Skeletal muscle satellite cell (primary cell): Measurements from ENCODE around the gene YTHDC1.

ENCODE experiments used
- H3K27me3 ChIP-seq: 2 replicates; pipeline ENCODE4 v1.7.0; 2013; ENCODE audit warnings: low read length; ENCODE audit not compliant: control insufficient read depth, insufficient read depth
- H3K36me3 ChIP-seq: 2 replicates; pipeline ENCODE4 v1.7.0; 2013; ENCODE audit warnings: mild to moderate bottlenecking, control low read depth, low read length; ENCODE audit not compliant: insufficient read depth
- H3K4me1 ChIP-seq: 2 replicates; pipeline ENCODE4 v1.7.0; 2013; ENCODE audit warnings: low read length; ENCODE audit not compliant: control insufficient read depth, insufficient read depth
- H3K4me2 ChIP-seq: 2 replicates; pipeline ENCODE4 v1.7.0; 2013; ENCODE audit warnings: mild to moderate bottlenecking, low read length
- H3K4me3 ChIP-seq: 2 replicates; pipeline ENCODE4 v1.7.0; 2013; ENCODE audit warnings: low read length
- H3K9ac ChIP-seq: 2 replicates; pipeline ENCODE4 v1.7.0; 2013; ENCODE audit warnings: mild to moderate bottlenecking, low read depth, low read length, moderate library complexity
- H3K9me3 ChIP-seq: replicated peaks from 2 replicates; pipeline ENCODE4 v1.7.0; 2013; ENCODE audit warnings: mild to moderate bottlenecking, control low read depth, low read length

Gene YTHDC1

DNA sequence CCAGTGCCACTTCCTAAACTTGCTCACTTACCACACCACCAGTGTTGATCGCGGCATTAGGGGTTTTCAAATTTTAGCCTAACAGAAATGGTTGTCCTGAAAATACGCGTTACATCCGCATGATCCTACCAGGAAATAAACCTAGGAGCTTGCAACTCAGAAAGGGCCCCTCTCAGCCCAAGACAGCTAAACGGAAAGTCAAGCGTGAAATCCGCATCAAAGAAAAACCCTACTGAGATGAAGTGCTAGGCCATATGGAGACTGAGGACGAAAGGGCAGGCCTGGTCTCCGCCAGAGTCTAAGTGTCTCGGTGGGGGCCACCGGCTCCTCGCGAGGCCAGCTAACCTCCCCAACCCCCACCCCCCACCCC lies 626 bp downstream of the YTHDC1 start:
- Histone ChIP-seq H3K4me3 (peak overlapping the region; percentile 84), H3K4me1 (peaks cover 17% of the 10 kb centered on the region), H3K36me3 (peaks cover 4% of the 10 kb centered on the region), H3K9me3 (no peaks in the 10 kb centered on the region), H3K27me3 (no peaks in the 10 kb centered on the region), H3K9ac (peak overlapping the region; percentile 97), H3K4me2 (peak overlapping the region; percentile 83)

DNA sequence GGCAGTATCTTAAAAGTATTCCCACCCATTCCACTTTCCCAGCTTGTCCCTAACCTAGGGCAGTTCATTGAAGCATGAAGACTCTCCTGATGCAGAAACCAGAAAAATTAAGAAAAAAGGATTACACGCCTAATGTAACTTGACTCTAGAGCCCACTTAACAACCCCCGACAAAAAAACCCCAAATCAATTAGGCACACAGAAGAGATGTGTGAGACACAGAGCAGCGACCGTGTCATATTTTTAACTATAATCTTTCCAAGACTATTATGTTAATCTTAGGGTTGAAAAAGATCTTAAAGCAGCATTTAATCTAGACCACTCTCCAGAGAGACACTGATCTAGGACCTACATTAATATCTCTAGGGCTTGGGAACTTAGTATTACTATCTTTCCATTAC lies 1.3 kb downstream of the YTHDC1 start:
- no peaks in the 10 kb centered on the region for H3K9me3 ChIP-seq

DNA sequence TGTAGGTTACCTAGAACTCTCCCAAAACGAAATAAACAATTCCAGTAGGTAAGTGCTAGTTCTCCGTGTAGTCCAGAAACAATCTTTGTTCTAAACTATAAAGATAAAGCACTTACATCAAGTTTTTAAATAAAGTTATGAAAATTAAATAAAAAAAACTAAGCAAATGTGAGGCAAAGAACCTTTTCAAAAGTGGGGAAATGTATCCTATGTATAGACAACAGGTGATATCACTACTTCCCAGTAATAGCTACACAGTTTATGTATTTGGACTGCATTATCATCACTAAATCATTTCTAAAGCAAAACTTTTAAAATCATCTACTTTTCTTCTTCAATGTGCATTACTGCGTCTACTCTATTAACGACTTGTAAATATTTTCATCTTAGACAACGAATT lies 2.0 kb downstream of the YTHDC1 start:
- Histone ChIP-seq H3K4me3 (peak overlapping the region; percentile 84), H3K36me3 (peaks cover 4% of the 10 kb centered on the region), H3K4me2 (peak overlapping the region; percentile 83), H3K27me3 (no peaks in the 10 kb centered on the region), H3K9me3 (no peaks in the 10 kb centered on the region), H3K4me1 (peaks cover 17% of the 10 kb centered on the region), H3K9ac (peak overlapping the region; percentile 97)

More for the DNA sequence above, 1.3 kb downstream of the YTHDC1 start:
- Histone ChIP-seq H3K36me3 (peaks cover 4% of the 10 kb centered on the region), H3K4me3 (peak overlapping the region; percentile 84), H3K4me1 (peaks cover 17% of the 10 kb centered on the region), H3K4me2 (peak overlapping the region; percentile 83), H3K9ac (peak overlapping the region; percentile 97), H3K27me3 (no peaks in the 10 kb centered on the region)

DNA sequence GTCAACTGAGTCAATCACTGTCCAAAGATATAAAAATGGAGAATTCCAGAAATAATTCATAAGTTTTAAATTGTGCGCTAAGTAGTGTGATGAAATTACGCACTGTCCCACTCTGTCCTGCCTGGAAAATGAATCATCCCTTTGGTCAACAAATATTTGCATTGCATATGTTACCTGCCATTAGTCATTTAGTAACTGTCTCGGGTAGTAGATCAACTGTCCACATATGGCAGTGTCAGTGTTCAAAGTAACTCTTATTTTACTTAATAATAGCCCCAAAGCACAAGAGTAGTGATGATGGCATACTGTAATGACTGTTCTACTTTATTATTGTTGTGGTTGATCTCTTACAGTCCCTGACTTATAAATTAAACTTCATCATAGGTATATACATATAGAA lies 3.4 kb downstream of the YTHDC1 start:
- Histone ChIP-seq H3K27me3 (no peaks in the 10 kb centered on the region), H3K4me3 (peak overlapping the region; percentile 84), H3K4me1 (peaks cover 30% of the 10 kb centered on the region), H3K4me2 (peak overlapping the region; percentile 83), H3K36me3 (peaks cover 4% of the 10 kb centered on the region), H3K9ac (no peak overlapping the region), H3K9me3 (no peaks in the 10 kb centered on the region)

DNA sequence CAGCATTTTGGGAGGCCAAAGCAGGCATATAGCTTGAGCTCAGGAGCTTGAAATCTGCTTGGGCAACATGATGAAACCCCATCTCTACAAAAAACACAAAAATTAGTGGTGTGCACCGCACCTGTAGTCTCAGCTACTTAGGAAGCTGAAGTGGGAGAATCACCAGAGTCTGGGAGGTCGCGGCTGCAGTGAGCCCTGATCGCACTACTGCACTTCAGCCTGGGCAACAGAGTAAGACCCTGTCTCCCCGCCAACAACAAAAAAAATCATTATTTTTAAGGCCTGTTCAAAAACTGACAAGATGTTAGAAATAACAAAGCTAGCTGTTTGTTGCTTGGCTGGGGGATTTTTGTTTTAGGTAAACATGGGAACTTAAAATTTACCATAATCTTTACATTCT lies 5.1 kb downstream of the YTHDC1 start:
- no peak overlapping the region for H3K4me2 ChIP-seq
- H3K9ac ChIP-seq, result no peak overlapping the region
- H3K27me3 ChIP-seq, result no peaks in the 10 kb centered on the region
- no peak overlapping the region for H3K4me3 ChIP-seq
- H3K36me3 ChIP-seq, result peaks cover 4% of the 10 kb centered on the region
- no peaks in the 10 kb centered on the region for H3K9me3 ChIP-seq
- H3K4me1 ChIP-seq, result peaks cover 31% of the 10 kb centered on the region

DNA sequence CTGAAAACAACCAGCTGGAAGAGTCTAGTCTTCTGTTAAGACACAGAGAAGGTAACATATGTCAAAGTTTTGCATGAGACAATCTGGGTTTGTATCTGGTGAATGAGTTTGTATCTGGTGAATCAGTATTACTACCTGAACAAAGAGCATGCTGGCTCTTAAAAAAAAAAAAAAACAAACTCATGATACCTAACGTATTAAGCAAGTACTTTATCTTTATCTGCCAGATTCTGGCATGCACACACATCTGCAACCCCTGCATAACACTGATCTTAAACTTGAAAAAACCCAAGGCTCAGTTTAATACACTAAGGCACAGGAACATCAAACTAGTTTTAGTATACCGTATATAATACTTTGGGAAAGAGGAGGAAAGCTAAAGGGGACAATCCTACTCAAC lies 5.8 kb downstream of the YTHDC1 start:
- H3K4me2 ChIP-seq, result peak overlapping the region; percentile 14
- H3K9ac ChIP-seq, result no peak overlapping the region
- peaks cover 4% of the 10 kb centered on the region for H3K36me3 ChIP-seq
- no peak overlapping the region for H3K4me3 ChIP-seq
- no peaks in the 10 kb centered on the region for H3K9me3 ChIP-seq
- no peaks in the 10 kb centered on the region for H3K27me3 ChIP-seq
- H3K4me1 ChIP-seq, result peaks cover 33% of the 10 kb centered on the region

DNA sequence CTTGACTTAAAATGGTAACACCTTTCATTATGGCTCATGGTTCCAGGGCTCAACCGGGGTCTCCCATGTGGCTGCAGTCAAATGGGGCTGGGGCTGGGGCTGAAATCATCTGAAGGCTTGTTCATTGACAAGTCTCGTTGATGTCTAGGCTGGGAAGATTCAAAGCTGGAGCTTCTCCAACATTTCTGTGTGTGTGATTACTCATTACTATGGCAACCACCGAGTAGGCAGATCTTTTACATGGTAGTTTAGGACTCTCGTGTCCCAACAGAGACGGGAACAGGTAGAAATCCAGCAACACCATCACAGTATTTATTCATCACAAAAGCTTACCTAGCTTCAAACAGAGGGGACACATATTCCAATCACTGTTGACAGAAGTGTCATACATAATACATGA lies 7.8 kb downstream of the YTHDC1 start:
- H3K9ac ChIP-seq, result no peak overlapping the region
- H3K27me3 ChIP-seq, result no peaks in the 10 kb centered on the region
- H3K4me1 ChIP-seq, result peaks cover 29% of the 10 kb centered on the region
- H3K4me2 ChIP-seq, result no peak overlapping the region
- H3K36me3 ChIP-seq, result peaks cover 11% of the 10 kb centered on the region
- no peak overlapping the region for H3K4me3 ChIP-seq
- no peaks in the 10 kb centered on the region for H3K9me3 ChIP-seq

DNA sequence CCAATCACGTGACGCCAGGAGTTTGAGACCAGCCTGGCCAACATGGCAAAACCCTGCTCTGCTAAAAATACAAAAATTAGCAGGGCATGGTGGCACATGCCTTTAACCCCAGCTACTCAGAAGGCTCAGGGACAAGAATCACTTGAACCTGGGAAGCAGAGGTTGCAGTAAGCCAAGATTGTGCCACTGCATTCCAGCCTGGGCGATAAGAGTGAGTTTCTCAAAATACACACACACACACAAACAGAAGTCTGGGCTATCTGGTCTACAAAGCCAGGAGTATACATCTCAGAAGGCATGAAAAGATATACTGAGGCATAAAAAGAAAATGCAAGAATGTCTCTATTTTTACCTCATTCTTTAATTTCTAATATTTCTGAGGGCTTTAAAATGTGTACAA lies 11.3 kb downstream of the YTHDC1 start:
- H3K4me1 ChIP-seq, result peaks cover 20% of the 10 kb centered on the region

DNA sequence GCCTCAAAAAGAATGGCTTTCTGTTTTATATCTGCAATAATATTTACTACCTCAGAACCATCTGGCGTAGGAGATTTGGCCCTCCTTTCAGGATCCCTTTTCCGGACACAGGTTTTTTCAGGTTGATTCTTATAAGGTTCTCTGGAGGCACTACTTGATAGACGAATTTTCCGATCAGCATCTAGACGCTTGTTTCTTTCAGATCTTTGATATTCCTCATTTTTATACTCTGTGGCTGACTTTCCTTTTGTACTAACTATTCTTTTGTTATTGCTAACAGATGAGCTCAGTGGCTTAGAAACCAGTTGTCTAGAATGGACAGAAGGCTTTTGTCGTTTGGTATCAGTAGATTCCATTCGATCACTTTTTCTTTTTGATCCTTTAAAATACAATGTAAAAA lies 12.4 kb downstream of the YTHDC1 start:
- no peak overlapping the region for H3K4me2 ChIP-seq
- no peaks in the 10 kb centered on the region for H3K9me3 ChIP-seq

More for the DNA sequence above, 11.3 kb downstream of the YTHDC1 start:
- Histone ChIP-seq H3K4me3 (no peak overlapping the region), H3K4me2 (no peak overlapping the region), H3K9ac (no peak overlapping the region), H3K9me3 (no peaks in the 10 kb centered on the region), H3K27me3 (no peaks in the 10 kb centered on the region), H3K36me3 (peaks cover 29% of the 10 kb centered on the region)

DNA sequence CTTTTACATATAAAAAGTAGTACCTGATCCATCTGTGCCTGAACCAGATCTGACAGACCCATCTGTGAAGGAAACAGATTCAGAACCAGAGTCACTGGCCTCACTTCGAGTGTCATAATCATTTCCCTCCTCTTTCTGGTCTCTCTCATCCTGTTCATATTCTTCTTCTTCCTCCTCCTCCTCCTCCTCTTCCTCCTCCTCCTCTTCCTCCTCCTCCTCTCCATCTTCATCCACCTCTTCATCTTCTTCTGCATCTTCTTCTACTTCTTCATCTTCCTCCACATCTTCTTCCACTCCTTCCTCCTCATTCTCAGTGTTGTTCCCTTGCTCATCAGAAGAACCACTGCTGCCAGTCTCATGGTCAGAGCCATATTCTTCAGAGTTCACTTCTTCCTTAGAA lies 12.9 kb downstream of the YTHDC1 start:
- H3K9ac ChIP-seq, result no peak overlapping the region
- peaks cover 40% of the 10 kb centered on the region for H3K36me3 ChIP-seq
- H3K4me2 ChIP-seq, result no peak overlapping the region
- H3K27me3 ChIP-seq, result no peaks in the 10 kb centered on the region
- H3K9me3 ChIP-seq, result no peaks in the 10 kb centered on the region
- H3K4me1 ChIP-seq, result peaks cover 12% of the 10 kb centered on the region
- H3K4me3 ChIP-seq, result no peak overlapping the region

More for the DNA sequence above, 12.4 kb downstream of the YTHDC1 start:
- Histone ChIP-seq H3K9ac (no peak overlapping the region), H3K36me3 (peaks cover 34% of the 10 kb centered on the region), H3K27me3 (no peaks in the 10 kb centered on the region), H3K4me3 (no peak overlapping the region), H3K4me1 (peaks cover 17% of the 10 kb centered on the region)

DNA sequence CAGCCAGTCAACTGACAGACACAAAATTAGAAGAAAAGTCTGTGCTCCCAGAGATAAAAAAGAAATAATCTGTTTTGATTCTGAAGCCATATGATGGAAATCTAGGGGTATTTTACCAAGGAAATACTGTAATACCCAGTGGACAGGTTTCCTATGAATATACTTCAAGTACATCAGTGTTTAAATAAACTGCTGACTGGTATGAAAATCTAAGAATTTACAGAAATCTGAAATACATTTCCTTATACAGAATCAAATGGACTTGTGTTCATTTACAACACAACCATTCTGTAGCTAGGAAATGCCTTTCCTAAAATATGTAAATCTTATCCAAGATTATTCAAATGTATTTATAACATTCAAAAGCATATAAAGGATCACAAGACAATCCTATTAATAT lies 13.4 kb downstream of the YTHDC1 start:
- no peak overlapping the region for H3K9ac ChIP-seq
- H3K4me3 ChIP-seq, result no peak overlapping the region
- no peaks in the 10 kb centered on the region for H3K9me3 ChIP-seq
- H3K36me3 ChIP-seq, result peaks cover 44% of the 10 kb centered on the region
- peaks cover 7% of the 10 kb centered on the region for H3K4me1 ChIP-seq
- H3K4me2 ChIP-seq, result no peak overlapping the region
- H3K27me3 ChIP-seq, result no peaks in the 10 kb centered on the region

DNA sequence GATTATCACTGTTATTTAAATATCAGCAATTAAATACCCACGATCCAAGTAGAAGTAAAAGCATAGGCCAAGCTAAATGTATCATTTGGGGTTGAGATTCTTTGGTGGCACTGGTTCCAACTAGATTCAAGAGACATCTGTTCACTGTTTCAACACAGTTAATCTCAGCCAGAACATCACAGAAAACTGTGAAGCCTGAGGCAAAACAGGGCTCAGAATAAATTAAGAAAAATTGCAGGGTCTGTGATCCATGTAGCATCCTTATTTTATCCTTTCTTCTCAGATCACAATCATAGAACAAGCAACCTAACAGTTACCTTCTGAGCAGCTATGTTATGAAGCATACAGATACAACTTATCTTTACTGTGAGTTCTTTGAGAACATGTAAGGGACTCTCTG lies 23.7 kb downstream of the YTHDC1 start:
- Histone ChIP-seq H3K9ac (no peak overlapping the region), H3K27me3 (no peaks in the 10 kb centered on the region), H3K36me3 (peaks cover 74% of the 10 kb centered on the region), H3K9me3 (no peaks in the 10 kb centered on the region), H3K4me1 (no peaks in the 10 kb centered on the region), H3K4me2 (no peak overlapping the region), H3K4me3 (no peak overlapping the region)
